HepG2 (cell line): ENCODE data around the gene B3GAT3. TPM values are rescaled to one million over a fixed set of nuclear protein-coding genes. Genes with fewer than 3 reads are reported as not detected.

Experiments used
- ATAC-seq: fragments of 200-7000 bp; cut with Tn5 transposase; 3 replicates; pipeline ENCODE4 v1.9.1; 2020; ENCODE audit warnings: mild to moderate bottlenecking, moderate library complexity
- BruUV-seq: library from RNA; stranded (reverse); fragments of 400-500 nt; replicated peaks from 2 replicates; lab custom pipeline; 2021; lab: Mats Ljungman, UMichigan
- CTCF ChIA-PET: fragments of 300-600 bp; formaldehyde crosslinking; extraction: SDS; loops from one replicate; lab custom pipeline; 2021; ENCODE audit warnings: low total read pairs, inconsistent platforms, low intra/inter-chr PET ratio; lab: Yijun Ruan, JAX
- POLR2A ChIA-PET: fragments of 350-600 bp; sonication (Branson Sonifier 250); formaldehyde crosslinking; loops from one replicate; lab custom pipeline; 2020; ENCODE audit warnings: antibody characterized with exemption, inconsistent platforms; lab: Yijun Ruan, JAX
- DNase-seq: peaks from one replicate; pipeline ENCODE4 v3.0.0-alpha.2; 2015; ENCODE audit warnings: low spot score
- FAIRE-seq: peaks from 3 replicates; lab custom pipeline; 2011; peaks lifted over from hg19 to GRCh38; lab: Jason Lieb, UNC
- H2AFZ ChIP-seq: one replicate; pipeline ENCODE4 v1.6.1; 2011; ENCODE audit warnings: low read length, inconsistent platforms
- H3K27ac ChIP-seq: fragments of 300-600 bp; 3 replicates; pipeline ENCODE4 v1.8.0; 2011; ENCODE audit warnings: mixed run types, mild to moderate bottlenecking, mixed read lengths, low read length, inconsistent platforms; ENCODE audit not compliant: insufficient read depth; ENCODE audit errors: extremely low read length
- H3K27me3 ChIP-seq, 2 experiments: fragments of 200-600 bp in 1 of 2; 2 replicates in 1 of 2; 3 replicates in 1 of 2; pipeline versions ENCODE4 v1.6.0 to v1.8.0; 2011; ENCODE audit warnings: low read length in 2 of 2, mild to moderate bottlenecking in 2 of 2, moderate library complexity in 2 of 2, inconsistent platforms in 1 of 2; ENCODE audit not compliant: insufficient read depth in 2 of 2, control insufficient read depth in 1 of 2
- H3K36me3 ChIP-seq, 2 experiments: fragments of 200-600 bp in 1 of 2; replicated peaks in 1 of 2; 2 replicates in 1 of 2; 3 replicates in 1 of 2; pipeline versions ENCODE4 v1.5.1 to v1.8.0; 2011; ENCODE audit warnings: low read length in 2 of 2, inconsistent platforms in 1 of 2; ENCODE audit not compliant: insufficient read depth in 2 of 2, control insufficient read depth in 1 of 2
- H3K4me1 ChIP-seq: 2 replicates; pipeline ENCODE4 v1.5.1; 2012; ENCODE audit warnings: low read length, inconsistent platforms; ENCODE audit not compliant: insufficient read depth
- H3K4me2 ChIP-seq: 2 replicates; pipeline ENCODE4 v1.6.0; 2011; ENCODE audit warnings: low read depth, low read length, inconsistent platforms
- H3K4me3 ChIP-seq, 3 experiments: fragments of 200-600 bp in 1 of 3; sonication (generic), shearing (Covaris generic) in 1 of 3; replicated peaks in 1 of 3; 2 replicates each; pipeline ENCODE4 v1.5.1; 2011 to 2016; ENCODE audit warnings: low read length in 3 of 3, inconsistent platforms in 2 of 3, low read depth in 2 of 3, mild to moderate bottlenecking in 2 of 3, control low read depth in 1 of 3, mixed read lengths in 1 of 3; ENCODE audit not compliant: insufficient read depth in 1 of 3
- H3K79me2 ChIP-seq: one replicate; pipeline ENCODE4 v1.6.1; 2011; ENCODE audit warnings: low read length, inconsistent platforms; ENCODE audit not compliant: insufficient read depth
- H3K9ac ChIP-seq: 2 replicates; pipeline ENCODE4 v1.6.0; 2011; ENCODE audit warnings: mild to moderate bottlenecking, low read depth, low read length, inconsistent platforms; ENCODE audit not compliant: insufficient read depth
- H3K9me3 ChIP-seq: 2 replicates; pipeline ENCODE4 v1.5.1; 2012; ENCODE audit warnings: mild to moderate bottlenecking, low read length
- H4K20me1 ChIP-seq: 2 replicates; pipeline ENCODE4 v1.6.0; 2011; ENCODE audit warnings: inconsistent platforms, mild to moderate bottlenecking, low read length, moderate library complexity; ENCODE audit not compliant: insufficient read depth
- CCAR2 ChIP-seq: fragments of 200-400 bp; formaldehyde crosslinking; optimal IDR thresholded peaks from 2 replicates; pipeline ENCODE3; 2018; ENCODE audit warnings: low read depth, mild to moderate bottlenecking, low read length, moderate library complexity
- CCDC6 ChIP-seq: sonication (generic); formaldehyde crosslinking; IDR thresholded peaks from 2 replicates; pipeline ENCODE4 v1.8.1; 2022; ENCODE audit warnings: mild to moderate bottlenecking, missing genetic modification reagents, moderate library complexity
- FOXA3 ChIP-seq: IDR thresholded peaks from 2 replicates; pipeline ENCODE4 v1.6.1; 2016; ENCODE audit warnings: missing genetic modification reagents, missing compliant biosample characterization
- ISL2 ChIP-seq: sonication (generic); formaldehyde crosslinking; IDR thresholded peaks from 2 replicates; pipeline ENCODE4 v1.5.0; 2020; ENCODE audit warnings: missing genetic modification reagents
- MYC ChIP-seq: sonication (generic); formaldehyde crosslinking; IDR thresholded peaks from 2 replicates; pipeline ENCODE4 v1.9.0; 2021; ENCODE audit warnings: missing genetic modification reagents, borderline replicate concordance
- POLR2A ChIP-seq, 2 experiments: IDR thresholded peaks; 2 replicates each; pipeline ENCODE4 v1.6.1; 2011; ENCODE audit warnings: low read depth in 2 of 2, low read length in 2 of 2, mild to moderate bottlenecking in 1 of 2, moderate library complexity in 1 of 2; ENCODE audit not compliant: insufficient read depth in 1 of 2
- RBAK ChIP-seq: sonication (generic); formaldehyde crosslinking; IDR thresholded peaks from 2 replicates; pipeline ENCODE4 v1.5.1; 2020; ENCODE audit warnings: mild to moderate bottlenecking, missing genetic modification reagents
- SRSF1 ChIP-seq: fragments of 200-400 bp; formaldehyde crosslinking; optimal IDR thresholded peaks from 2 replicates; pipeline ENCODE3; 2017; ENCODE audit warnings: mild to moderate bottlenecking, low read depth, low read length, moderate library complexity
- TRIM24 ChIP-seq: sonication (generic); formaldehyde crosslinking; IDR thresholded peaks from 2 replicates; pipeline ENCODE4 v1.8.0; 2022; ENCODE audit warnings: mild to moderate bottlenecking, missing genetic modification reagents
- YEATS2 ChIP-seq: sonication (generic); formaldehyde crosslinking; IDR thresholded peaks from 2 replicates; pipeline ENCODE4 v1.4.0; 2020; ENCODE audit warnings: missing genetic modification reagents, borderline replicate concordance
- ZC3H13 ChIP-seq: sonication (generic); formaldehyde crosslinking; IDR thresholded peaks from 2 replicates; pipeline ENCODE4 v1.8.1; 2023; ENCODE audit warnings: mild to moderate bottlenecking, missing genetic modification reagents, moderate library complexity
- ZFP90 ChIP-seq: sonication (generic); formaldehyde crosslinking; IDR thresholded peaks from 2 replicates; pipeline ENCODE4 v1.8.0; 2022; ENCODE audit warnings: missing genetic modification reagents, mild to moderate bottlenecking, inconsistent platforms, borderline replicate concordance
- ZIK1 ChIP-seq: sonication (generic); formaldehyde crosslinking; IDR thresholded peaks from 2 replicates; pipeline ENCODE4 v1.5.0; 2020; ENCODE audit warnings: mild to moderate bottlenecking, low read depth, missing genetic modification reagents, borderline replicate concordance
- ZNF569 ChIP-seq: sonication (generic); formaldehyde crosslinking; IDR thresholded peaks from 2 replicates; pipeline ENCODE4 v1.5.0; 2020; ENCODE audit warnings: mild to moderate bottlenecking, missing genetic modification reagents, moderate library complexity, borderline replicate concordance
- ZNF816 ChIP-seq: sonication (generic); formaldehyde crosslinking; IDR thresholded peaks from 2 replicates; pipeline ENCODE4 v1.8.0; 2022; ENCODE audit warnings: missing genetic modification reagents, mild to moderate bottlenecking, borderline replicate concordance
- WGBS: methylation state at CpG from one replicate; pipeline ENCODE4 v1.1.6; 2017; ENCODE audit warnings: low lambda C conversion rate; 5-methylcytosine and 5-hydroxymethylcytosine counted together
- in situ Hi-C: cut with HindIII; loops from 2 replicates; pipeline ENCODE4 v1.10.0; 2017; ENCODE audit warnings: low pct_unique_long_range_greater_than_20kb; ENCODE audit not compliant: extremely low pct_ligation_motif_present
- intact Hi-C: fragments of 100-400 bp; cut with micrococcal nuclease; formaldehyde crosslinking; loops from one replicate; pipeline ENCODE4 v1.10.0; 2022; ENCODE audit not compliant: unreplicated experiment
- polyA plus RNA-seq, 8 experiments: library from polyadenylated mRNA; depleted of rRNA in 3 of 8; stranded (reverse) in 7 of 8; unstranded in 1 of 8; fragments of >200 nt; fragmentation: Illumina TruSeq in 4 of 8; extraction: Trizol in 4 of 8; gene quantifications; 2 replicates each; pipeline versions ENCODE4 v1.2.1 to v1.2.3, GENCODE V29; 2011 to 2016; ENCODE audit warnings: low read depth in 4 of 8, missing spikeins in 1 of 8, mixed read lengths in 1 of 8; ENCODE audit not compliant: insufficient read depth in 1 of 8
- total RNA-seq, 5 experiments: library from RNA; depleted of rRNA; stranded (reverse); fragments of >200 nt; fragmentation: Illumina TruSeq; extraction: Trizol; gene quantifications; 2 replicates each; pipeline ENCODE4 v1.2.3, GENCODE V29; 2016; ENCODE audit warnings: low read depth in 1 of 5
- TF ChIP-seq, protein P1 (sequence below): sonication (generic); formaldehyde crosslinking; IDR thresholded peaks from 2 replicates; pipeline ENCODE4 v1.8.1; 2023; ENCODE audit warnings: missing genetic modification reagents, mild to moderate bottlenecking, borderline replicate concordance
- TF ChIP-seq, protein P2 (sequence below): sonication (generic); formaldehyde crosslinking; IDR thresholded peaks from 2 replicates; pipeline ENCODE4 v1.4.0; 2020; ENCODE audit warnings: missing genetic modification reagents, mild to moderate bottlenecking, borderline replicate concordance

Gene B3GAT3
- total and polyA plus RNA-seq, 2 of the 13 experiments (the other 11 are each of a cell fraction or from before 2014, with no cell fraction given), result 21.3 to 26.1 TPM

DNA sequence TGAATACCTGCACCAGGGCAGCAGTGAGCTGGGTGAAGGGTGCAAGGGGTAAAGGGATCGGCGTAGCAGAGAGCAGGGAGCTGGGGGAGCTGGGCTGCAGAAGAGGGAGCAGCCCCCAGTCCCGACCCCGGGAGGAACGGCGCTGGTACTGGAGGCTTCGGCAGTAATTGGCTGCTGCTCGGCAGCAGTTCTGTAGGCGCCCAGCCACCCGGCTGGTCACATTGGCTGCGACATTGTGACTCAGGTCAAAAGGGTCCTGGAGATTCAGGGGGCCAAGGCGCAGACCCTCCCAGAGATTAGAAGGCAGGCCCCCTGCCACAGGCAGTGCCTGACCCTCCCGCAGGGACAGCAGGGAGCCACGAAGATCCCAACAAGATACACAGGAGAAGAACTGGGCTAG, 45.9 kb downstream of the B3GAT3 start:
- H3K4me1 ChIP-seq, result peaks cover 43% of the 10 kb centered on the region
- peaks cover 48% of the 10 kb centered on the region for H3K79me2 ChIP-seq
- ATAC-seq, result no peak
- BruUV-seq, result no TSS peak
- no peaks in the 10 kb centered on the region; a peak in 1 of 5 replicates for H3K27me3 ChIP-seq
- POLR2A ChIA-PET, result interaction anchor here (1.0 to 5.0 kb wide), 3 partner anchors 15 to 45 kb away, joined by 3 to 160 read pairs (median 45); partner anchors contain the start of genes AHNAK, B3GAT3 and TUT1
- peaks cover 8% of the 10 kb centered on the region; the same call in 1 of the 2 replicates for H4K20me1 ChIP-seq
- WGBS, result 99% methylated on average over 14 of the region's 14 CpGs
- intact Hi-C loops, result no loop called here
- H3K4me3 ChIP-seq, result peak overlapping the region in 1 of 3 experiments; percentile 83; a peak in 2 of 6 replicates
- H2AFZ ChIP-seq, result no peak overlapping the region
- in situ Hi-C loops, result no loop called here
- no peak for FAIRE-seq
- H3K9ac ChIP-seq, result peak overlapping the region; percentile 98; the same call in 1 of the 2 replicates
- peak overlapping the region; percentile 89 for H3K4me2 ChIP-seq
- CTCF ChIA-PET, result no interaction called here
- no peaks in the 10 kb centered on the region for H3K9me3 ChIP-seq
- H3K36me3 ChIP-seq, result peaks cover 16 to 47% of the 10 kb centered on the region in 2 experiments
- TF ChIP-seq ZNF569 (CRISPR knock-in tag) (no peak), ZIK1 (CRISPR knock-in tag) (no peak), ISL2 (CRISPR knock-in tag) (no peak), YEATS2 (CRISPR knock-in tag) (no peak), FOXA3 (CRISPR knock-in tag) (no peak), ZFP90 (CRISPR knock-in tag) (no peak), RBAK (CRISPR knock-in tag) (no peak)
- TF ChIP-seq, all 625 proteins: peak for 0
- H3K27ac ChIP-seq, result no peak overlapping the region
- DNase-seq, result no peak

DNA sequence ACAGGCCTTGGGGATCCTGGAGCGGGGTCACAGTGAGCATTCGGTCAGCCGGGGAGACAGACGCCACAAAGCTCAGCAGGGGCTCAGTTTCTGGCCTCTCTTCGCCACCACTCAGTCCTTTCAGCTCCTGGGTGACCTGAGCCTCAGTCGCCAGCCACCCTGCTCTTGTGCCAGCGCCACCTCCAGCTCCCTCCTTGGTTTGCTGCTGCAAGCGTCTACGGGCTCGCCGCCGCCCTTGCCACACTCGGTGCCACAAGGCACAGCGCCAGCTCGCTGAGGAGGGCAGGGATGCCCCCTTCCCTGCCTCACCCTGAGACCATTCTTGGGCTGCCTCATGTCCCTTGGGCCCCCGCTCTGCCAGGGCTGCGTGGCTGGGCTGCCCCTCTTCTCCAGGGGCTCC, 46.6 kb downstream of the B3GAT3 start:
- Histone ChIP-seq H3K36me3 (peaks cover 15 to 52% of the 10 kb centered on the region in 2 experiments), H3K79me2 (peaks cover 55% of the 10 kb centered on the region), H3K27me3 (no peaks in the 10 kb centered on the region; a peak in 1 of 5 replicates), H3K4me1 (peaks cover 50% of the 10 kb centered on the region), H4K20me1 (peaks cover 8% of the 10 kb centered on the region; the same call in 1 of the 2 replicates), H3K4me2 (peak overlapping the region; percentile 89), H3K4me3 (peak overlapping the region; percentile 74 to 83 (median 77)), H2AFZ (no peak overlapping the region), H3K9ac (peak overlapping the region; percentile 98), H3K27ac (peak overlapping the region; percentile 85), H3K9me3 (no peaks in the 10 kb centered on the region)
- in situ Hi-C loops (no loop called here), intact Hi-C loops (no loop called here)
- ATAC-seq (no peak), FAIRE-seq (no peak), DNase-seq (no peak)
- no TSS peak for BruUV-seq
- POLR2A ChIA-PET, result interaction anchor here (1.0 to 5.0 kb wide), 7 partner anchors 16 to 266 kb away, joined by 3 to 160 read pairs (median 13); partner anchors contain the start of genes AHNAK, B3GAT3, C11orf98 and CSKMT
- CTCF ChIA-PET, result no interaction called here
- WGBS, result 87% methylated on average over 17 of the region's 17 CpGs
- TF ChIP-seq CCDC6 (CRISPR knock-in tag), result no peak
- TF ChIP-seq ZNF569 (CRISPR knock-in tag), result no peak
- no peak for TF ChIP-seq ZNF816 (CRISPR knock-in tag)
- TF ChIP-seq POLR2A (IDR thresholded peaks at IDR 0.05; ENCODE audit: insufficient read depth in 1 of 2, low read depth in 2 of 2, low read length in 2 of 2), result peak in 1 of 2 experiments; percentile 25; a peak in 1 of 4 replicates
- no peak for TF ChIP-seq MYC (CRISPR knock-in tag)
- TF ChIP-seq SRSF1, result no peak
- TF ChIP-seq ZC3H13 (CRISPR knock-in tag), result peak; percentile 73; the same call in 1 of the 2 replicates
- no peak for TF ChIP-seq TRIM24 (CRISPR knock-in tag)
- TF ChIP-seq, protein P1, sequence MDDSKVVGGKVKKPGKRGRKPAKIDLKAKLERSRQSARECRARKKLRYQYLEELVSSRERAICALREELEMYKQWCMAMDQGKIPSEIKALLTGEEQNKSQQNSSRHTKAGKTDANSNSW, result no peak
- TF ChIP-seq, protein P2, sequence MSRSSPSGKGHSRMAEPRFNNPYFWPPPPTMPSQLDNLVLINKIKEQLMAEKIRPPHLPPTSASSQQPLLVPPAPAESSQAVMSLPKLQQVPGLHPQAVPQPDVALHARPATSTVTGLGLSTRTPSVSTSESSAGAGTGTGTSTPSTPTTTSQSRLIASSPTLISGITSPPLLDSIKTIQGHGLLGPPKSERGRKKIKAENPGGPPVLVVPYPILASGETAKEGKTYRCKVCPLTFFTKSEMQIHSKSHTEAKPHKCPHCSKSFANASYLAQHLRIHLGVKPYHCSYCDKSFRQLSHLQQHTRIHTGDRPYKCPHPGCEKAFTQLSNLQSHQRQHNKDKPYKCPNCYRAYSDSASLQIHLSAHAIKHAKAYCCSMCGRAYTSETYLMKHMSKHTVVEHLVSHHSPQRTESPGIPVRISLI, result no peak
- TF ChIP-seq CCAR2, result no peak
